ENCODE data around the gene MLYCD.

MLYCD gene

GRCh38 chr16:83967091-83967490 lies 68.2 kb downstream of the MLYCD start:
- in situ Hi-C loops (cut with MboI; ENCODE audit: low sequenced_read_pairs), result loop anchor here (25.0 kb wide), 1 partner anchor 520 kb away; no protein-coding TSS in a partner anchor

GRCh38 chr16:83967838-83968305 lies 69.0 kb downstream of the MLYCD start, which contains the start of gene NECAB2:
Gene NECAB2 (plus strand): TSS chr16:83968244. CDS start chr16:83968649, 405 bp downstream.
- in situ Hi-C loops (cut with MboI; ENCODE audit: low sequenced_read_pairs), result loop anchor here (25.0 kb wide), 1 partner anchor 519 kb away; no protein-coding TSS in a partner anchor

GRCh38 chr16:83968306-83968851 lies 69.5 kb downstream of the MLYCD start:
- in situ Hi-C loops (cut with MboI; ENCODE audit: low sequenced_read_pairs), result loop anchor here (25.0 kb wide), 1 partner anchor 519 kb away; no protein-coding TSS in a partner anchor

GRCh38 chr16:83968891-83969649 lies 70.2 kb downstream of the MLYCD start:
- in situ Hi-C loops (cut with MboI; ENCODE audit: low sequenced_read_pairs), result loop anchor here (25.0 kb wide), 1 partner anchor 518 kb away; no protein-coding TSS in a partner anchor

GRCh38 chr16:83969771-83970429 lies 71.0 kb downstream of the MLYCD start:
- in situ Hi-C loops (cut with MboI; ENCODE audit: low sequenced_read_pairs), result loop anchor here (10.0 to 25.0 kb wide), 2 partner anchors 95 to 517 kb away; no protein-coding TSS in a partner anchor

GRCh38 chr16:83970430-83970815 lies 71.5 kb downstream of the MLYCD start:
- in situ Hi-C loops (cut with MboI; ENCODE audit: low sequenced_read_pairs), result loop anchor here (10.0 to 25.0 kb wide), 2 partner anchors 94 to 517 kb away; no protein-coding TSS in a partner anchor

- in situ Hi-C loops (cut with MboI; ENCODE audit: low sequenced_read_pairs), result loop anchor here (10.0 to 25.0 kb wide), 2 partner anchors 93 to 516 kb away; no protein-coding TSS in a partner anchor
Measured at GRCh38 chr16:83971165-83972130, 72.5 kb downstream of the MLYCD start.

- in situ Hi-C loops (cut with MboI; ENCODE audit: low sequenced_read_pairs), result loop anchor here (10.0 to 25.0 kb wide), 2 partner anchors 92 to 515 kb away; no protein-coding TSS in a partner anchor
Measured at GRCh38 chr16:83972256-83973008, 73.5 kb downstream of the MLYCD start.

- in situ Hi-C loops (cut with MboI; ENCODE audit: low sequenced_read_pairs), result loop anchor here (10.0 to 25.0 kb wide), 2 partner anchors 92 to 514 kb away; no protein-coding TSS in a partner anchor
Measured at GRCh38 chr16:83973077-83973476, 74.2 kb downstream of the MLYCD start.

- in situ Hi-C loops (cut with MboI; ENCODE audit: low sequenced_read_pairs), result loop anchor here (10.0 to 25.0 kb wide), 2 partner anchors 91 to 514 kb away; no protein-coding TSS in a partner anchor
Measured at GRCh38 chr16:83973581-83974385, 74.9 kb downstream of the MLYCD start.

- in situ Hi-C loops (cut with MboI; ENCODE audit: low sequenced_read_pairs), result loop anchor here (10.0 to 25.0 kb wide), 2 partner anchors 90 to 513 kb away; no protein-coding TSS in a partner anchor
Measured at GRCh38 chr16:83974475-83974874, 75.6 kb downstream of the MLYCD start.

- in situ Hi-C loops (cut with MboI; ENCODE audit: low sequenced_read_pairs), result loop anchor here (10.0 kb wide), 1 partner anchor 89 kb away; no protein-coding TSS in a partner anchor
Measured at GRCh38 chr16:83975590-83976260, 76.8 kb downstream of the MLYCD start.
